Measurements from ENCODE around the gene ZNF679.

GRCh38 chr7:64294701-64295420 is 66.6 kb downstream of the ZNF679 start:
- TF ChIP-seq ZNF274 (IDR thresholded peaks at IDR 0.05; ENCODE audit: low read depth, low read length) = no peak
- TF ChIP-seq YY1 (IDR thresholded peaks at IDR 0.05; ENCODE audit: insufficient read depth, insufficient read length) = no peak
- TF ChIP-seq SUZ12 (IDR thresholded peaks at IDR 0.05; ENCODE audit: extremely low read depth, insufficient read depth, insufficient read length) = no peak

All from NT2/D1 (cell line).